Adrenal gland (tissue), 12 donors: ENCODE results near the gene ANKRD34A. TPM values are rescaled to one million over a fixed set of nuclear protein-coding genes. Genes with fewer than 3 reads are reported as not detected.
A peak's percentile ranks its signal among the peaks of the same experiment; 100 is the strongest.

Experiments used
- DNase-seq, 7 donors: peaks; one replicate each; pipeline ENCODE4 v3.0.0-alpha.2; 2019 to 2020
- H3K27ac ChIP-seq, 5 donors: fragments of 200-600 bp; sonication (generic) in 4 of 5; 1 replicate in 3 of 5; 2 replicates in 2 of 5; pipeline versions ENCODE4 v1.5.1 to v1.8.0; 2016 to 2020; ENCODE audit warnings: mild to moderate bottlenecking in 1 of 5
- H3K27me3 ChIP-seq: fragments of 200-600 bp; 2 replicates; pipeline ENCODE4 v1.8.0; 2021
- H3K36me3 ChIP-seq, 2 donors: fragments of 200-600 bp; replicated peaks in 1 of 2; 1 replicate in 1 of 2; 2 replicates in 1 of 2; pipeline versions ENCODE4 v1.5.1 to v1.8.0; 2018 to 2022
- H3K4me1 ChIP-seq, 2 donors: fragments of 200-600 bp; replicated peaks in 1 of 2; 1 replicate in 1 of 2; 2 replicates in 1 of 2; pipeline versions ENCODE4 v1.5.1 to v1.8.0; 2018 to 2021
- H3K4me3 ChIP-seq, 4 donors: fragments of 200-600 bp; sonication (generic) in 3 of 4; one replicate each; pipeline ENCODE4 v1.5.1; 2016 to 2018
- H3K9me3 ChIP-seq, 3 donors: fragments of 200-600 bp; sonication (generic) in 1 of 3; replicated peaks in 1 of 3; 1 replicate in 2 of 3; 2 replicates in 1 of 3; pipeline versions ENCODE4 v1.5.1 to v1.8.0; 2016 to 2021
- POLR2A ChIP-seq, 2 donors: fragments of 450-650 bp; IDR thresholded peaks; one replicate each; pipeline ENCODE4 v1.6.1; 2017; ENCODE audit warnings: antibody characterized with exemption in 2 of 2, mild to moderate bottlenecking in 2 of 2, moderate library complexity in 1 of 2
- WGBS, 4 donors: extraction: QIAGEN DNeasy Blood & Tissue Kit in 2 of 4; methylation state at CpG; one replicate each; pipeline versions ENCODE4 v1.1.5 to v1.1.7; 2013 to 2017; 5-methylcytosine and 5-hydroxymethylcytosine counted together
- intact Hi-C, 2 donors: fragments of 100-400 bp; cut with DNase I; formaldehyde crosslinking; loops; one replicate each; pipeline versions ENCODE4 v1.14.1 to v1.15.0; 2022 to 2023
- polyA plus RNA-seq, 3 donors: library from polyadenylated mRNA; stranded (reverse); fragments of 200-250 nt in 2 of 3; fragments of 350-450 nt in 1 of 3; fragmentation: Illumina TruSeq in 1 of 3; extraction: RNeasy Lipid Tissue Mini Kit (QIAGEN cat#74804) in 1 of 3; gene quantifications; one replicate each; pipeline ENCODE4 v1.2.3, GENCODE V29; 2013 to 2014
- total RNA-seq, 9 donors: library from RNA; depleted of rRNA in 4 of 9; stranded (reverse); fragments of >200 nt in 4 of 9; fragments of 120-200 nt in 1 of 9; fragmentation: NEBNext Ultra II Directional in 1 of 9; extraction: Animal tissue kit (Norgen Biotek cat#: 25700) in 1 of 9; gene quantifications; one replicate each; pipeline versions ENCODE4 v1.1.0 to v1.2.4, GENCODE V29; 2013 to 2023
- TF ChIP-seq, protein P1 (sequence below), 6 experiments: fragments of 450-650 bp in 4 of 6; fragments of 200-600 bp in 2 of 6; sonication (generic) in 1 of 6; IDR thresholded peaks; 1 replicate in 5 of 6; 2 replicates in 1 of 6; pipeline versions ENCODE4 v1.5.1 to v1.8.0; 2016 to 2021; ENCODE audit warnings: antibody characterized with exemption in 6 of 6, mild to moderate bottlenecking in 2 of 6, moderate library complexity in 1 of 6
- donor health status: healthy with polysubstance abuse.
- donor health status: Bipolar disorder and iron deficiency.
- donor health status: DM: yes; HTN: yes; CAD: no.
- donor health status: DM: no; HTN: no; CAD: no.
- donor health status: DM: no; HTN: no; CAD: no.
- donor health status: DM: yes; HTN: yes; CAD: no.

ANKRD34A gene
- total and polyA plus RNA-seq, 12 donors, result 0.24 to 2.5 (median 0.96) TPM

DNA sequence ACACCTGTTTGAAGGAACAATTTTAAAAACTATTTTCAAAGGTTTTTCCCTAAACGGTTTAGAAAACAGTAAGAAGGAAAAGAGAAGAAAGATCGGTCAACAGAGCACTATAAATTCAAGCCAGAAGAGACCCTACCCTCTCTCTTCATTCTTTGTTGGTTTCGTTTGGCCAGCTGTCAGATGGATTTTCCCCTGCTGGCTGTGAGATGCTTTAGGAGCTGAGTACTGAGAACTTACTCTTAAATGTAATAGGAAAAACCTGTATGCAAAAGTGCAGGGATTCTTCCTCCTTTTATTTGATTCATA lies 33.3 kb upstream of the ANKRD34A start:
- 36 to 54% (median 40%) methylated on average over 3 of the region's 3 CpGs for WGBS, 4 donors
- TF ChIP-seq POLR2A (IDR thresholded peaks at IDR 0.05), result no peak
- TF ChIP-seq, protein P1, sequence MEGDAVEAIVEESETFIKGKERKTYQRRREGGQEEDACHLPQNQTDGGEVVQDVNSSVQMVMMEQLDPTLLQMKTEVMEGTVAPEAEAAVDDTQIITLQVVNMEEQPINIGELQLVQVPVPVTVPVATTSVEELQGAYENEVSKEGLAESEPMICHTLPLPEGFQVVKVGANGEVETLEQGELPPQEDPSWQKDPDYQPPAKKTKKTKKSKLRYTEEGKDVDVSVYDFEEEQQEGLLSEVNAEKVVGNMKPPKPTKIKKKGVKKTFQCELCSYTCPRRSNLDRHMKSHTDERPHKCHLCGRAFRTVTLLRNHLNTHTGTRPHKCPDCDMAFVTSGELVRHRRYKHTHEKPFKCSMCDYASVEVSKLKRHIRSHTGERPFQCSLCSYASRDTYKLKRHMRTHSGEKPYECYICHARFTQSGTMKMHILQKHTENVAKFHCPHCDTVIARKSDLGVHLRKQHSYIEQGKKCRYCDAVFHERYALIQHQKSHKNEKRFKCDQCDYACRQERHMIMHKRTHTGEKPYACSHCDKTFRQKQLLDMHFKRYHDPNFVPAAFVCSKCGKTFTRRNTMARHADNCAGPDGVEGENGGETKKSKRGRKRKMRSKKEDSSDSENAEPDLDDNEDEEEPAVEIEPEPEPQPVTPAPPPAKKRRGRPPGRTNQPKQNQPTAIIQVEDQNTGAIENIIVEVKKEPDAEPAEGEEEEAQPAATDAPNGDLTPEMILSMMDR (IDR thresholded peaks at IDR 0.05), result peak in 3 of 6 experiments; percentile 10 to 16 (median 12)
- peaks cover 28 to 42% of the 10 kb centered on the region in 2 donors for H3K4me1 ChIP-seq
- no peaks in the 10 kb centered on the region for H3K9me3 ChIP-seq
- peak overlapping the region in 2 of 4 donors; percentile 20 to 80 for H3K4me3 ChIP-seq
- intact Hi-C loops, result no loop called here
- peak in 1 of 7 donors; percentile 55 for DNase-seq
- H3K27ac ChIP-seq, result peak overlapping the region; percentile 83 to 97 (median 93)
- H3K27me3 ChIP-seq, result no peaks in the 10 kb centered on the region
- peaks cover 0 to 32% of the 10 kb centered on the region in 2 donors for H3K36me3 ChIP-seq

DNA sequence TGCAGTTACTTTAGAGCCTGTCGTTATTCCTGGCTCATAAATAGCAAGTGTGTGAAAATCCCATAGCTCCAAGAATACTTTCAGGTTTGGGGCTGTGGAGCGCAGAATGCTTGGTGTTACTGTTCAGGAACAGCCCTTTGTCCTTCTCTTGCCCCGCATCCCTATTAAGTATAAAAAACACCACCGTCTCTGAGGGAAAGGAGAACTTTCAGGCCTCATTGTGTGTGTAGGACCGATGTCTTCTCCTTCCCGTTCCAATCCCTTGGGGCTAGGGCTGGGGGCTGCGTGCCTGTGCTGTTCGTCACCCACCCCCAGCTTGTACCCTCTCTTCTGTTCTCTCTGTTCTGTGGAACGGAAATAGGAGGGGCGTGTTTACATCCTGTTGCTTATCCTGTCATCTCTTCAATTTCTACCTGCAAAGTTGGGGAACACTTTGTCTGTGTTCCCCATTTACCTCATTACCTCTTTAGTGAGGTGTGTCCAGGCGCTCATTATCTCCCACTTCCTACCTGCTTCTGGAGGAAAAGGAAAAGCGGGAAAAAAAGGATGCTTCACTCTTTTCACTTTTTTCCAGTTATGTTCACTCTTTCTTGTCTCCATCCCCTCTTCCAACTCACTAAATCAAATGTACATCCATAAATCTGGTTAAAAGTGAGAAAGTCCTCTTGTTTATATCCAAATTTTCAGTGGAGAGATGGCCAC lies 32.8 kb upstream of the ANKRD34A start:
- Histone ChIP-seq H3K9me3 (no peaks in the 10 kb centered on the region), H3K27ac (peak overlapping the region; percentile 83 to 97 (median 93)), H3K4me3 (peak overlapping the region in 3 of 4 donors; percentile 14 to 80 (median 20)), H3K4me1 (peaks cover 33 to 47% of the 10 kb centered on the region in 2 donors), H3K27me3 (no peaks in the 10 kb centered on the region), H3K36me3 (peaks cover 0 to 36% of the 10 kb centered on the region in 2 donors)
- 13 to 17% (median 16%) methylated on average over 12 of the region's 12 CpGs for WGBS, 4 donors
- peak in 4 of 7 donors; percentile 35 to 77 (median 55) for DNase-seq
- intact Hi-C loops, result no loop called here
- TF ChIP-seq, protein P1 (IDR thresholded peaks at IDR 0.05), result no peak
- no peak for TF ChIP-seq POLR2A (IDR thresholded peaks at IDR 0.05)

DNA sequence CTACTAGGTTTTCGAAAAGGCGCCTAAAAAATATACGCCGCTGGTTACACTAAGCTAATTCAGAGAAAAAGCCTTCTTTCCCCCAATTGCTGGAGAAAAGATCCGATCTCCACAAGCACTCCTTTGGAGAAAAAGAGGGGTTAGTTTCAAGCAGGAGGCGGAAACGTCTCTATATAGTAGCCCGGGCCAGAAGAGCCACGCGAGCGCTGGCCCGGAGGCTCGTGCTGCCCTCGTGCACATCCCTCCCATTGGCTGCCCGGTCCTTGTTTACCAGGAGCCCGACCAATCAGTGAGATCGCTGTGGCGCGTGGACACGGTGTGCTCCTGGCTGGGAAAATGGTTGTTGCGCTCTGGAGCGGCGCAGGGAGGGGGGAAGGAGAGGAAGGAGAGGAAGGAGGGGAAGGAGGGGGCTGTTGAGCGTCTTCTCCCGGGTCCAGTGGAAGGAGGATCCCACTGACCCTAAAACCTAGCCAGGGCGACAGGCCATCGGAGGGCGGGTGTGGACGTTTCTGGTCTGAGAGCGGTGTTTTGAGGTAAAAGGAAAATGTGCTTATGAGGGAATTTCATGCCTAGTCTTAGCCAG lies 32.1 kb upstream of the ANKRD34A start, which contains the start of gene TXNIP:
TSS of gene TXNIP (minus strand) at position 147 of the 583 bp plus-strand sequence. CDS start 313 bp downstream, outside the sequence.
- 0 to 1% (median 0%) methylated on average over 18 to 30 of the region's 30 CpGs for WGBS, 4 donors
- H3K4me3 ChIP-seq, result peak within 1 kb of the TSS; percentile 13 to 92 (median 74)
- peak within 1 kb of the TSS; percentile 83 to 97 (median 93) for H3K27ac ChIP-seq
- H3K27me3 ChIP-seq, result no peaks in the 10 kb centered on the region
- no peaks in the 10 kb centered on the region for H3K9me3 ChIP-seq
- DNase-seq, result peak; percentile 98 to 100 (median 99)
- peaks cover 0 to 36% of the 10 kb centered on the region in 2 donors for H3K36me3 ChIP-seq
- H3K4me1 ChIP-seq, result peaks cover 36 to 51% of the 10 kb centered on the region in 2 donors
- TF ChIP-seq, protein P1 (IDR thresholded peaks at IDR 0.05), result no peak
- peak; percentile 98 to 99 for TF ChIP-seq POLR2A (IDR thresholded peaks at IDR 0.05)
- intact Hi-C loops, result no loop called here

GRCh38 chr1:145995964-145996432 lies 31.6 kb upstream of the ANKRD34A start:
- H3K27ac ChIP-seq, result peak overlapping the region; percentile 83 to 94 (median 91)
- intact Hi-C loops, result no loop called here
- no peaks in the 10 kb centered on the region for H3K9me3 ChIP-seq
- H3K4me3 ChIP-seq, result peak overlapping the region; percentile 13 to 92 (median 74)
- H3K4me1 ChIP-seq, result peaks cover 36 to 51% of the 10 kb centered on the region in 2 donors
- DNase-seq, result peak in 5 of 7 donors; percentile 31 to 84 (median 57)
- no peaks in the 10 kb centered on the region for H3K27me3 ChIP-seq
- 0 to 1% (median 0%) methylated on average over 13 of the region's 13 CpGs for WGBS, 4 donors
- TF ChIP-seq, protein P1 (IDR thresholded peaks at IDR 0.05), result no peak
- no peak for TF ChIP-seq POLR2A (IDR thresholded peaks at IDR 0.05)
- H3K36me3 ChIP-seq, result peaks cover 0 to 36% of the 10 kb centered on the region in 2 donors
